Left renal pelvis (tissue), 4 donors: Measurements from ENCODE around the gene MED23. TPM values are rescaled to one million over a fixed set of nuclear protein-coding genes. Genes with fewer than 3 reads are reported as not detected.

Source experiments
- DNase-seq, 4 donors: peaks; one replicate each; pipeline ENCODE4 v3.0.0-alpha.2; 2013; ENCODE audit warnings: low read depth in 4 of 4, low spot score in 3 of 4
- polyA plus RNA-seq, 4 donors: library from polyadenylated mRNA; unstranded; fragments of 120-200 nt; gene quantifications; one replicate each; pipeline ENCODE4 v1.2.1, GENCODE V29; 2013; ENCODE audit not compliant: insufficient read length in 4 of 4

MED23 gene
- polyA plus RNA-seq, 4 donors: 39.0 to 58.7 (median 53.5) TPM

GRCh38 chr6:131642987-131643611, 15.1 kb upstream of the MED23 start:
- DNase-seq: no peak

- no peak for DNase-seq
These were observed 14.5 kb upstream of the MED23 start for GRCh38 chr6:131642565-131642964.

- no peak for DNase-seq
These were observed 13.5 kb upstream of the MED23 start for GRCh38 chr6:131641554-131641953.

GRCh38 chr6:131640576-131640975, 12.5 kb upstream of the MED23 start:
- DNase-seq: no peak

GRCh38 chr6:131640100-131640499, 12.1 kb upstream of the MED23 start:
- no peak for DNase-seq

GRCh38 chr6:131638013-131638412, 10.0 kb upstream of the MED23 start:
- DNase-seq: no peak

GRCh38 chr6:131636880-131637792, 9.1 kb upstream of the MED23 start, which contains the start of gene ENPP3:
Gene ENPP3, plus strand, starts transcription at chr6:131637302. Its CDS starts 83 bp downstream, at chr6:131637385.
- no peak for DNase-seq

- DNase-seq: no peak
These were observed 7.6 kb upstream of the MED23 start for GRCh38 chr6:131635384-131636340.

- DNase-seq: no peak
These were observed 3.7 kb upstream of the MED23 start for GRCh38 chr6:131631625-131632289.

GRCh38 chr6:131629651-131630050, 1.6 kb upstream of the MED23 start:
- DNase-seq: no peak

GRCh38 chr6:131628726-131629125, 684 bp upstream of the MED23 start:
- no peak for DNase-seq

- DNase-seq: no peak
These were observed 12.8 kb downstream of the MED23 start for GRCh38 chr6:131615275-131615674.

GRCh38 chr6:131613296-131613925, 14.6 kb downstream of the MED23 start:
- no peak for DNase-seq

- no peak for DNase-seq
These were observed 25.2 kb downstream of the MED23 start for GRCh38 chr6:131602781-131603312.

- no peak for DNase-seq
These were observed 27.3 kb downstream of the MED23 start for GRCh38 chr6:131600716-131601115.

GRCh38 chr6:131597446-131597845, 30.6 kb downstream of the MED23 start:
- DNase-seq: no peak

GRCh38 chr6:131594074-131594473, 34.0 kb downstream of the MED23 start:
- no peak for DNase-seq

- DNase-seq: no peak
These were observed 35.1 kb downstream of the MED23 start for GRCh38 chr6:131592935-131593334.

GRCh38 chr6:131588643-131589042, 39.4 kb downstream of the MED23 start:
- no peak for DNase-seq
